ENCODE results near the gene WDR86.

GRCh38 chr7:151429560-151430331 lies 19.9 kb upstream of the WDR86 start:
- TF ChIP-seq JUN (IDR thresholded peaks at IDR 0.05; ENCODE audit: low read depth, low read length) (no peak), JUND (IDR thresholded peaks at IDR 0.05; ENCODE audit: low read length) (no peak), CTCF (IDR thresholded peaks at IDR 0.05; ENCODE audit: control extremely low read depth in 1 of 3, insufficient read depth in 1 of 3, low read depth in 1 of 3, low read length in 3 of 3) (no peak), MAX (IDR thresholded peaks at IDR 0.05) (no peak), YY1 (IDR thresholded peaks at IDR 0.05; ENCODE audit: low read depth, low read length) (no peak), EZH2 (IDR thresholded peaks at IDR 0.05; ENCODE audit: low read depth, low read length, severe bottlenecking) (no peak), EGR1 (IDR thresholded peaks at IDR 0.05; ENCODE audit: borderline replicate concordance, low read depth, low read length) (no peak), RXRA (IDR thresholded peaks at IDR 0.05; ENCODE audit: insufficient read depth, low read depth, low read length) (no peak), PHF8 (conservative IDR thresholded peaks at IDR 0.05; ENCODE audit: low read depth, low read length) (no peak), CEBPB (IDR thresholded peaks at IDR 0.05; ENCODE audit: low read depth, low read length) (no peak), POLR2A (IDR thresholded peaks at IDR 0.05; ENCODE audit: control extremely low read depth in 1 of 2, low read depth in 2 of 2, low read length in 2 of 2) (no peak), RNF2 (IDR thresholded peaks at IDR 0.05; ENCODE audit: borderline replicate concordance, low read depth, low read length, missing control alignments, poor library complexity, severe bottlenecking) (no peak)
